ENCODE data around the gene VPS8. TPM values are rescaled to one million over a fixed set of nuclear protein-coding genes. Genes with fewer than 3 reads are reported as not detected.

Gene VPS8
- total RNA-seq, 1 experiment from 2014 or later: 37.6 TPM

GRCh38 chr3:184806567-184807271 lies 5.2 kb upstream of the VPS8 start:
- DNase-seq (ENCODE audit: low read depth, low spot score) (no peak), ATAC-seq (no peak)
- Histone ChIP-seq H3K4me1 (ENCODE audit: control insufficient read depth in 1 of 2, insufficient read depth in 2 of 2, low read length in 2 of 2) (peaks cover 7 to 21% of the 10 kb centered on the region in 2 experiments; a peak in 3 of 4 replicates), H4K20me1 (ENCODE audit: insufficient read depth) (no peaks in the 10 kb centered on the region), H3K4me3 (replicated peaks in 1 of 2; ENCODE audit: low read depth in 1 of 2, low read length in 2 of 2) (no peak overlapping the region), H3K9me3 (ENCODE audit: control insufficient read depth in 1 of 2, insufficient read depth in 1 of 2, low read depth in 1 of 2, low read length in 2 of 2) (no peaks in the 10 kb centered on the region), H3K27ac (ENCODE audit: low read depth, low read length) (no peak overlapping the region), H3K27me3 (ENCODE audit: insufficient read depth, low read length) (no peaks in the 10 kb centered on the region), H3K79me2 (ENCODE audit: insufficient read depth, low read length) (no peaks in the 10 kb centered on the region), H3K9ac (ENCODE audit: low read length) (no peak overlapping the region), H2AFZ (ENCODE audit: low read depth, low read length, poor library complexity, severe bottlenecking) (no peak overlapping the region), H3K4me2 (ENCODE audit: low read length) (no peak overlapping the region), H3K9me2 (ENCODE audit: insufficient read depth) (no peaks in the 10 kb centered on the region), H3K36me3 (ENCODE audit: control insufficient read depth in 1 of 2, insufficient read depth in 2 of 2, low read length in 2 of 2) (no peaks in the 10 kb centered on the region)
- ChIA-PET RAD21 (ENCODE audit: low non-redundant PET in 1 of 2, low total read pairs in 2 of 2, uncharacterized antibody in 2 of 2, unreplicated experiment in 2 of 2) (no interaction called here), POLR2A (no interaction called here), CTCF (no interaction called here)
- TF ChIP-seq ZBTB33 (IDR thresholded peaks at IDR 0.05; ENCODE audit: extremely low read depth, insufficient replicate concordance, low read length): no peak
- no peak for TF ChIP-seq SIN3A (IDR thresholded peaks at IDR 0.05; ENCODE audit: low read depth)
- TF ChIP-seq ELF1 (IDR thresholded peaks at IDR 0.05; ENCODE audit: borderline replicate concordance, low read depth): no peak
- no peak for TF ChIP-seq FOSL1 (IDR thresholded peaks at IDR 0.05; ENCODE audit: low read depth)
- TF ChIP-seq ATF3 (IDR thresholded peaks at IDR 0.05): no peak
- TF ChIP-seq TCF7L2 (IDR thresholded peaks at IDR 0.05; ENCODE audit: borderline replicate concordance, extremely low read depth, insufficient read depth, insufficient read length): no peak
- TF ChIP-seq SRF (IDR thresholded peaks at IDR 0.05; ENCODE audit: low read depth): no peak
- BruUV-seq (replicated peaks): no TSS peak
- intact Hi-C loops (cut with micrococcal nuclease): no loop called here

Data from HCT116 (cell line).